Breast epithelium (tissue), 4 donors: ENCODE results near the gene SKP2. TPM values are rescaled to one million over a fixed set of nuclear protein-coding genes. Genes with fewer than 3 reads are reported as not detected.
"Not testable (repeated sequence)": the region's sequence is repeated elsewhere in the genome, so short reads cannot be mapped to it uniquely, and the experiment has no call there.

Source experiments
- DNase-seq, 2 donors: peaks; one replicate each; pipeline ENCODE4 v3.0.0-alpha.2; 2019; ENCODE audit warnings: low spot score in 2 of 2
- H3K27ac ChIP-seq, 2 donors: fragments of 200-600 bp; sonication (generic) in 1 of 2; one replicate each; pipeline ENCODE4 v1.5.1; 2016 to 2019; ENCODE audit warnings: mild to moderate bottlenecking in 1 of 2
- H3K27me3 ChIP-seq, 2 donors: fragments of 200-600 bp; sonication (generic) in 1 of 2; one replicate each; pipeline versions ENCODE4 v1.5.1 to v1.6.0; 2017 to 2019; ENCODE audit warnings: control low read depth in 1 of 2, mild to moderate bottlenecking in 1 of 2
- H3K36me3 ChIP-seq: fragments of 200-600 bp; one replicate; pipeline ENCODE4 v1.5.1; 2019
- H3K4me1 ChIP-seq, 2 donors: fragments of 200-600 bp; sonication (generic); one replicate each; pipeline ENCODE4 v1.5.1; 2016 to 2019; ENCODE audit warnings: control low read depth in 1 of 2
- H3K4me3 ChIP-seq, 3 donors: fragments of 200-600 bp; sonication (generic); 1 replicate in 2 of 3; 2 replicates in 1 of 3; pipeline ENCODE4 v1.5.1; 2016 to 2019; ENCODE audit warnings: mild to moderate bottlenecking in 3 of 3, moderate library complexity in 2 of 3
- H3K9me3 ChIP-seq, 2 donors: fragments of 200-600 bp; sonication (generic) in 1 of 2; one replicate each; pipeline ENCODE4 v1.5.1; 2016 to 2019; ENCODE audit warnings: control low read depth in 1 of 2
- CTCF ChIP-seq, 3 donors: fragments of 450-650 bp; IDR thresholded peaks; one replicate each; pipeline ENCODE4 v1.5.1; 2016 to 2017; ENCODE audit warnings: antibody characterized with exemption in 3 of 3, mild to moderate bottlenecking in 3 of 3, moderate library complexity in 3 of 3
- POLR2A ChIP-seq: fragments of 450-650 bp; IDR thresholded peaks from one replicate; pipeline ENCODE4 v1.6.1; 2016; ENCODE audit warnings: antibody characterized with exemption, mild to moderate bottlenecking, moderate library complexity
- POLR2AphosphoS5 ChIP-seq, 3 donors: sonication (generic); formaldehyde crosslinking; IDR thresholded peaks; one replicate each; pipeline ENCODE4 v1.6.1; 2017; ENCODE audit warnings: antibody characterized with exemption in 3 of 3
- intact Hi-C: fragments of 100-400 bp; cut with DNase I; formaldehyde crosslinking; loops from one replicate; pipeline ENCODE4 v1.15.1; 2023; ENCODE audit warnings: low total_unique reads
- total RNA-seq, 3 donors: library from RNA; depleted of rRNA; stranded (reverse); fragments of >200 nt; gene quantifications; one replicate each; pipeline ENCODE4 v1.1.0, GENCODE V29; 2016

The SKP2 gene
- total RNA-seq, 3 donors from 2014 or later = 9.1 to 11.1 (median 9.2) TPM

- Histone ChIP-seq H3K27ac (no peak overlapping the region), H3K9me3 (peaks cover 0 to 10% of the 10 kb centered on the region in 2 donors), H3K4me3 (no peak overlapping the region), H3K36me3 (no peaks in the 10 kb centered on the region), H3K4me1 (no peaks in the 10 kb centered on the region), H3K27me3 (no peaks in the 10 kb centered on the region)
- TF ChIP-seq POLR2AphosphoS5 (IDR thresholded peaks at IDR 0.05) = no peak
- no peak for TF ChIP-seq CTCF (IDR thresholded peaks at IDR 0.05)
- intact Hi-C loops = no loop called here
- DNase-seq = no peak
Measured at GRCh38 chr5:36125868-36126267, 26.0 kb upstream of the SKP2 start.

GRCh38 chr5:36128795-36129194 lies 23.1 kb upstream of the SKP2 start:
- Histone ChIP-seq H3K27me3 (no peaks in the 10 kb centered on the region), H3K9me3 (peaks cover 0 to 10% of the 10 kb centered on the region in 2 donors), H3K27ac (no peak overlapping the region), H3K4me3 (no peak overlapping the region), H3K36me3 (peaks cover 6% of the 10 kb centered on the region), H3K4me1 (no peaks in the 10 kb centered on the region)
- no peak for DNase-seq
- intact Hi-C loops = no loop called here
- TF ChIP-seq POLR2A (no peak), POLR2AphosphoS5 (IDR thresholded peaks at IDR 0.05) (no peak), CTCF (IDR thresholded peaks at IDR 0.05) (no peak)

DNA sequence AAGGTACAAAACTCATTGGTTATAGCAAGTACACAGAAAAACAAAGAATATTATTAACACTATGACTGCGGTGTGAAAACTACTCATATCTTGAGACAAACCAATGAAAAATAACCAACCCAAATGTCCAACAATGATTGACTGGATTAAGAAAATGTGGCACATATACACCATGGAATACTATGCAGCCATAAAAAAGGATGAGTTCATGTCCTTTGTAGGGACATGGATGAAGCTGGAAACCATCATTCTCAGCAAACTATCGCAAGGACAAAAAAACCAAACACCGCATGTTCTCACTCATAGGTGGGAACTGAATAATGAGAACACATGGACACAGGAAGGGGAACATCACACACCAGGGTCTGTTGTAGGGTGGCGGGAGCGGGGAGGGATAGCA lies 22.2 kb upstream of the SKP2 start:
- not testable (repeated sequence) for DNase-seq

GRCh38 chr5:36133009-36133408 lies 18.9 kb upstream of the SKP2 start:
- H3K27ac ChIP-seq, H3K4me3 ChIP-seq, H3K27me3 ChIP-seq, DNase-seq, intact Hi-C loops, H3K4me1 ChIP-seq, H3K9me3 ChIP-seq, H3K36me3 ChIP-seq: not testable (repeated sequence)

More for the DNA sequence above, 22.2 kb upstream of the SKP2 start:
- H3K36me3 ChIP-seq, H3K4me1 ChIP-seq, H3K27ac ChIP-seq, intact Hi-C loops, H3K9me3 ChIP-seq, H3K27me3 ChIP-seq, H3K4me3 ChIP-seq: not testable (repeated sequence)

GRCh38 chr5:36135988-36136387 lies 15.9 kb upstream of the SKP2 start:
- H3K27ac ChIP-seq = no peak overlapping the region
- TF ChIP-seq POLR2AphosphoS5 (IDR thresholded peaks at IDR 0.05) = no peak
- no peak for TF ChIP-seq POLR2A
- no peak for TF ChIP-seq CTCF (IDR thresholded peaks at IDR 0.05)
- intact Hi-C loops = no loop called here
- no peaks in the 10 kb centered on the region for H3K4me1 ChIP-seq
- no peak overlapping the region for H3K4me3 ChIP-seq
- peaks cover 7% of the 10 kb centered on the region for H3K36me3 ChIP-seq
- H3K9me3 ChIP-seq = peaks cover 0 to 9% of the 10 kb centered on the region in 2 donors
- DNase-seq = no peak
- no peaks in the 10 kb centered on the region for H3K27me3 ChIP-seq

GRCh38 chr5:36136581-36136980 lies 15.3 kb upstream of the SKP2 start:
- Histone ChIP-seq H3K36me3 (peaks cover 7% of the 10 kb centered on the region), H3K27ac (no peak overlapping the region), H3K4me3 (no peak overlapping the region), H3K27me3 (no peaks in the 10 kb centered on the region), H3K4me1 (no peaks in the 10 kb centered on the region), H3K9me3 (peaks cover 0 to 9% of the 10 kb centered on the region in 2 donors)
- intact Hi-C loops = no loop called here
- no peak for DNase-seq
- no peak for TF ChIP-seq CTCF (IDR thresholded peaks at IDR 0.05)
- TF ChIP-seq POLR2AphosphoS5 (IDR thresholded peaks at IDR 0.05) = no peak
- no peak for TF ChIP-seq POLR2A
